Renal cortical epithelial cell (primary cell): ENCODE data around the gene POU3F2. TPM values are rescaled to one million over a fixed set of nuclear protein-coding genes. Genes with fewer than 3 reads are reported as not detected.
A peak's percentile ranks its signal among the peaks of the same experiment; 100 is the strongest.

Experiments used
- DNase-seq: peaks from one replicate; pipeline ENCODE4 v3.0.0-alpha.2; 2011; ENCODE audit warnings: low read depth
- total RNA-seq: library from RNA; depleted of rRNA; stranded (reverse); fragments of >200 nt; gene quantifications from 2 replicates; pipeline ENCODE4 v1.2.3, GENCODE V29; 2014

The POU3F2 gene
- total RNA-seq, 1 donor from 2014 or later, result not detected

DNA sequence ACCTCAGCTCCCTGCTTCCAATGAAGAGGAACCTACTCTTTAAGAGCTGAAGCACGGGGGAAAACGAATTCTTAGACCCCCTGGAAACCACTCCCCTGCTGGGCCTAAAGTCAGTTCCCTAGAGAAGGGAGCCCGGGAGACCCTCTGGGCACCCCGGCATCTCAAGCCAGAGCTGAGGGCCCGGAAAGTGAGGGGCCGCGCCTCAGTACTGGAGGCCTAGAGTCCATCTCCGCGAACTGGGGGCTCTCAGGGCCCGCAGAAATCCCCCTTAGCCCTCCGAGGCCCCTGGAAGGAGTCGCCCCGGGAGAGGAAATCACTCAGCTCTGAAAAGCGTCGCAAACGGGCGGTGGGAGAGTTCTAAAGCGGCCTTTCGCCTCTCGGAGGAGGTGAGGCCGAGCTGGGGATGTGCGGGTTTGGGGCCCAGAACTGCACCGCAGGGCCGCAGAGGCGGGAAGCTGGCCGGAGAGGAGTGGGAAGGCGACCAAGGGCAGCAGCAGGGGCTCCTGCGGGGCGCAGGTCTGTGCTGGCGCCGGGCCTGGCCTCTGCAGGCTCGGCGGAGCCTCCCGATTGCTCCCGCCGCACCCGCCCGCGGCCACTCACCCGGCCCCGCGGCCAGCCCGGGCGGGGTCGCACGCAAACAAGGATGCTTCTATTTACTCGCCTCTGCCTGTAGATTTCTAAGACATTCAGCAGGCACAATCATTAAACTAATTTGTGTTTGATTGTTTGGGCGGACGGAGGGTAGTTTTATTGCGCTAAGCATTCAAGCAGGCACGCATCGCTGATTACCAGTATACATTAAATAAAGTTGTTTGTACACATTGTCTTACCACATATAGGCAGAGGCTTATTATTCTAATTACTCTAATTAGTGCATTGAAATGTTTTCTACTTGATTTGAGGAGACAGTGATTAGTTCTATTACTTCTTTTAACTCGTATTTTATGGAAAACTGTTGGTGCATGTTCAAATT is 9.2 kb downstream of the POU3F2 start:
- DNase-seq, result no peak

DNA sequence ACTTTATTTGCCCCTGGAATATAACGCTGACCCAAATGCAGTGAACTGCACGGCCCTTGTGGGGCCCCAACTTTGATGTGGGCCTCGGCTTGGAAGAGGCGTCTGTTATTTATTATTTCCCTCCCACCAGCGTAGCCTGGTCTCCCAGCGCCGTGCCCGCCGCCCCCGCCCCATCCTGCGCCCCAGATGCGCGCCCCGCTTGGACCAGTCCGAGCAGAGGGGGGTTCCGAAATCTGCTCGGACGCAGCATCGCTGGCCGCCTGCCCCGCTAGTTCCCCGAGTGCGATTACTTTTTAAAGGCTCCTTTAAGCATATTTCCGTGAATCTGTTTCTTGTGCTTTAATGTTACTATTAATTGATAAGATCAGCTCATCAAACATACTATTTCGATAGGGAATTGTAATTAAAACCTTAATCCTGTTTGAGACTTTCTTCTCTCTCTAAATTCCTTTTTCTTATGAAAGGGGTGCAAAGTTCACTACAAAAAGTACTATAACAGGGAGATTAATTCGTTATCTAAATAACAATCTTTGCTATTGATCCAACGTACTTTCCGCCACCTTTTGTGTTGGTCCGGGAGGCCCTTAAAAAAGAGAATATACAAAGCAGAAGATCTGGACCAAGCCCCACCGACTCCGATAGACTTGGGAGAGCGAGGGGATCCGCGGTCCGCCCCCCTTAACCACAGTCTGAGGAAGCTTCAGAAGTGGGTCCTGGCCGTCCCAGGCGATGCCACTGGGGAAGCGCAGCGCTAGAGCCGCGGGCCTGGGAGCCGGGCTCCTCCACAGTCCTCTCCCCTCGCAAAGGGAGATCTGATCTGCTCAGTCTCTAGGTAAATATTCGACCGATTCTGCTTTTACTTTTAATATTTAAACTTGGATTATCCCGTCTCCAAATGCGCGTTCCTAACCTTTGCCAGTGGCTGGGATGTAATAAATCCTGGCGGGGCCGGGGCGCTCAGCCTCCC is 10.2 kb downstream of the POU3F2 start:
- no peak for DNase-seq

GRCh38 chr6:98845211-98846020 is 11.0 kb downstream of the POU3F2 start:
- DNase-seq, result peak; percentile 58

- no peak for DNase-seq
Measured at GRCh38 chr6:98846021-98846380, 11.6 kb downstream of the POU3F2 start.

GRCh38 chr6:98847416-98847778 is 13.0 kb downstream of the POU3F2 start:
- DNase-seq, result no peak

- no peak for DNase-seq
Measured at GRCh38 chr6:98847779-98848538, 13.6 kb downstream of the POU3F2 start.

GRCh38 chr6:98848539-98849242 is 14.3 kb downstream of the POU3F2 start:
- no peak for DNase-seq

DNA sequence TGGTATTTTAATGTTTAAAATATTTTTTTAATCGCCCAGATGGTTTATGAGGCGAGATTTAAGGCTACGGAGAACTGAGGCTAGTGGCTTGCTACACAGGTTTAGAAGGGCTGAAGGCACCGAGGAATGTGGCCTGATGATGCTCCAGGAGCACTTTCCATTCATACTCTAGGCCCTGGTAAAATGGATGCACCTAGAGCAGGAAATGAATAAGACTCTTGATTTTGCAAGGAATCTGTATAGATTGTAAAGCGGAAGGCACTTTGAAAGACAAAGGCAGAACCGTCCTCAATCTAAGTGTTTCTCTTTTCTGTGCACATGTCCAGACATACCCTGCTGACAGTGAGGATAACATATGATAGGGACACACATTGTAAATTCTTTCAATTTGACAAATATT is 30.1 kb downstream of the POU3F2 start:
- no peak for DNase-seq

DNA sequence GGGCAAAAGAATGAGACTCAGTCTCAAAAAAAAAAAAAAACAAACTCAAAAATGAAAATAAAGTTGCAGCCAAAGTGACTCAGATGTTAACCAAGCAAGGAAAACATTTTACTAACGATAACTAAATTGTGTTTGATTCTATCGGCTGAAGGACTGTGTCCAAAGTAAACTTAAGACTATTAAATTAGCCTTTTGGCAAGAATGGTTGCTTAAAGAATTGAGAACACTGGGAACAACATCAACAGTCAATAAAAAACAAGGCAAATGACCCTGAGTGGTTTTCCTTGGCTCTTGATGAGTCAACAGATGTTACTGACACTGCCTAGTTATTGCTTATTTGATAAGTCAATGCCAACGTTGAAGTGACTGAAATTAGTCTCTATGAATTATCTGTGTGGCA is 36.7 kb downstream of the POU3F2 start:
- DNase-seq, result peak; percentile 91

DNA sequence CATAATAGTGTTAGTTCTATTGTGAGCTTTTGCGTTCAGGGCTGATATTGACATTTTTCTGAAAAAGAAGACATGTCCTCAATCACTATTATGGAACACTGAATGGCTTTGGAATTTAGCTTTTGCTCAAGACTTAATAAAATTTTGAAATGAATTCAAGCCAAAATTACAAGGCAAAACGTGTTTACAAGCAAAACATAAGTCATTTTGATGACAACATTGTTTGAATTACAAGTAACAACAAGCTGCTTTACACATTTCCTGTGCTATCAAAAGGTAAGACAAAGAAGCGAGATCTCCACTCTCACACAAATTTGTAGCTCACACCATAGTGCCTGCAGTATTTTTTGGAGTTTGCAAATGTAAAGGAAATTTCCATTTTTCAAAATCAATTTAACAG is 37.4 kb downstream of the POU3F2 start:
- DNase-seq, result no peak

DNA sequence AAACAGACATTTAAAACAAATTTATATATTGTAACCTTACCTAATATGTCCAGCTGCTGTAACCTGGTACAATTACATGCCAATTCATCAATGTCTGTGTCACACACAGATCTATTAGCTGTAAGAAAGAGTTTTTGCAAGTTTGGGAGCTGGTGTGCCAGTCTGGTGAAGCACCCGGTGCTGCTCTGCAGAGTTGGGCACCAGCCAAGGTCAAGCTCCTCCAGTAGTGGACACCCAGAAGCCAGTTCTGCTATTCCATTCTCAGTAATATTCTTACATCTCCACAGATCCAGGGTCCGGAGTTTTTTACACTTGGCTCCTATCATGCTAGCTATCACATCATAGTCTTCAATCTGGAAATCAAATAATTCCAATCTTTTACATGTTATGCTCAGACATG is 41.0 kb downstream of the POU3F2 start:
- no peak for DNase-seq

- DNase-seq, result no peak
Measured at GRCh38 chr6:98877250-98877649, 42.9 kb downstream of the POU3F2 start.

- DNase-seq, result no peak
Measured at GRCh38 chr6:98880486-98880885, 46.1 kb downstream of the POU3F2 start.

DNA sequence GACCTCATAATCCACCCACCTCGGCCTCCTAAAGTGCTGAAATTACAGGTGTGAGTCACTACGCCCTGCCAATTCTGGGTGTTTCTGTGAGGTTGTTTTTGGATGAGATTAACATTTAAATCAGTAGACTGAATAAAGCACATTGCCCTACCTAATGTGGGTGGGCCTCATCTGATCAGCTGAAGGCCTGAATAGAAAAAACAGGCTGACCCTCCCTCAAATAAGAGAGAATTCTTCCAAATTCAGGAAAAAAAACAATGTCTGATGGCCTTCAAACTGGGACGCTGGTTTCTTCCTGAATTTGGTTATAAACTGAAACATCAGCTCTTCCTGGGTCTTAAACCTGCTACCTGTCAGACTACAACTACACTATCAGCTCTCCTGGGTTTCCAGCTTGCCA is 51.0 kb downstream of the POU3F2 start:
- DNase-seq, result no peak

- DNase-seq, result no peak
Measured at GRCh38 chr6:98887650-98888049, 53.3 kb downstream of the POU3F2 start.

Other genes with a start within 250 kb of the POU3F2 start
- gene FBXL4, start 113.4 kb downstream of the POU3F2 start, total RNA-seq, result 20.0 and 39.4 TPM in 2 replicates